K562 (cell line): ENCODE measurements around the gene DAZAP1. TPM values are rescaled to one million over a fixed set of nuclear protein-coding genes. Genes with fewer than 3 reads are reported as not detected.

Source experiments
- BRF2 ChIP-seq: IDR thresholded peaks from 3 replicates; pipeline ENCODE4 v1.6.1; 2011; ENCODE audit warnings: borderline replicate concordance, mild to moderate bottlenecking; ENCODE audit not compliant: insufficient read length, insufficient read depth
- CAMTA2 ChIP-seq: fragments of 250-450 bp; sonication (Bioruptor Pico); conservative IDR thresholded peaks from 2 replicates; pipeline ENCODE4 v1.5.1; 2022
- E2F3 ChIP-seq: fragments of 250-450 bp; sonication (Bioruptor Pico); IDR thresholded peaks from 2 replicates; pipeline ENCODE4 v1.4.0; 2020; ENCODE audit warnings: mild to moderate bottlenecking
- EZH2 ChIP-seq: IDR thresholded peaks from 2 replicates; pipeline ENCODE4 v1.6.1; 2012; ENCODE audit warnings: low read depth, mild to moderate bottlenecking, inconsistent platforms, low read length, borderline replicate concordance
- FOXM1 ChIP-seq, 2 experiments: fragments of 450-650 bp in 1 of 2; sonication (generic) in 1 of 2; formaldehyde crosslinking in 1 of 2; IDR thresholded peaks; 2 replicates each; pipeline versions ENCODE4 v1.6.1 to v1.9.0; 2017 to 2022; ENCODE audit warnings: low read depth in 2 of 2, mild to moderate bottlenecking in 2 of 2, missing genetic modification reagents in 1 of 2, moderate library complexity in 1 of 2
- HDAC3 ChIP-seq: fragments of 450-650 bp; IDR thresholded peaks from 2 replicates; pipeline ENCODE4 v1.6.1; 2018; ENCODE audit warnings: borderline replicate concordance, mild to moderate bottlenecking, moderate library complexity; ENCODE audit not compliant: partially characterized antibody
- PBX2 ChIP-seq, 2 experiments: IDR thresholded peaks in 1 of 2; conservative IDR thresholded peaks in 1 of 2; 2 replicates each; pipeline ENCODE4 v1.6.1; 2016; ENCODE audit warnings: low read depth in 2 of 2, mild to moderate bottlenecking in 1 of 2, missing compliant biosample characterization in 1 of 2, missing genetic modification characterization in 1 of 2, moderate library complexity in 1 of 2
- PHF20 ChIP-seq: fragments of 450-650 bp; IDR thresholded peaks from 2 replicates; pipeline ENCODE4 v1.6.1; 2018; ENCODE audit not compliant: partially characterized antibody
- PHF8 ChIP-seq: fragments of 200-600 bp; sonication (generic); IDR thresholded peaks from 2 replicates; pipeline ENCODE4 v1.6.1; 2012; ENCODE audit warnings: mixed run types, mild to moderate bottlenecking, inconsistent platforms, low read length, moderate library complexity, borderline replicate concordance
- PURB ChIP-seq: sonication (generic); formaldehyde crosslinking; IDR thresholded peaks from 2 replicates; pipeline ENCODE4 v1.9.0; 2021; ENCODE audit warnings: low read depth, mild to moderate bottlenecking, missing genetic modification reagents
- RAD51 ChIP-seq: fragments of 450-650 bp; IDR thresholded peaks from 2 replicates; pipeline ENCODE4 v1.7.1; 2016; ENCODE audit warnings: low read depth, mild to moderate bottlenecking, borderline replicate concordance
- SAP30 ChIP-seq: fragments of 200-600 bp; sonication (generic); IDR thresholded peaks from 2 replicates; pipeline ENCODE4 v1.6.1; 2012; ENCODE audit warnings: borderline replicate concordance, low read depth, mild to moderate bottlenecking, moderate library complexity, low read length, control low read depth, inconsistent platforms; ENCODE audit not compliant: insufficient read depth, poor library complexity, severe bottlenecking
- USF2 ChIP-seq: sonication (generic); formaldehyde crosslinking; IDR thresholded peaks from 2 replicates; pipeline ENCODE4 v1.5.0; 2020; ENCODE audit warnings: missing genetic modification reagents
- ZBTB43 ChIP-seq: sonication (generic); formaldehyde crosslinking; IDR thresholded peaks from 2 replicates; pipeline ENCODE4 v1.8.0; 2023; ENCODE audit warnings: mild to moderate bottlenecking, missing genetic modification reagents
- ZBTB7A ChIP-seq: IDR thresholded peaks from 2 replicates; pipeline ENCODE4 v1.6.1; 2011; ENCODE audit warnings: low read depth, mild to moderate bottlenecking, low read length, moderate library complexity, borderline replicate concordance; ENCODE audit not compliant: control insufficient read depth
- ZNF212 ChIP-seq: fragments of 450-650 bp; formaldehyde crosslinking; IDR thresholded peaks from 2 replicates; pipeline ENCODE4 v1.4.0; 2020; ENCODE audit warnings: mild to moderate bottlenecking
- ZNF347 ChIP-seq: fragments of 450-650 bp; formaldehyde crosslinking; IDR thresholded peaks from 2 replicates; pipeline ENCODE4 v1.4.0; 2020; ENCODE audit warnings: low read depth, mild to moderate bottlenecking, moderate library complexity
- ZSCAN32 ChIP-seq: fragments of 450-650 bp; formaldehyde crosslinking; IDR thresholded peaks from 2 replicates; pipeline ENCODE4 v1.4.0; 2020; ENCODE audit warnings: mild to moderate bottlenecking, moderate library complexity
- polyA plus RNA-seq, 8 experiments: library from polyadenylated mRNA; depleted of rRNA in 4 of 8; stranded (reverse) in 5 of 8; unstranded in 3 of 8; fragments of >200 nt; fragmentation: Nextera tagmentation in 2 of 8; fragmentation: Illumina TruSeq in 1 of 8; extraction: Ambion mirVana in 2 of 8; extraction: Trizol in 1 of 8; gene quantifications; 2 replicates each; pipeline versions ENCODE4 v1.2.1 to v1.2.3, GENCODE V29; 2011 to 2014; ENCODE audit warnings: inconsistent platforms in 1 of 8, missing spikeins in 1 of 8
- total RNA-seq, 7 experiments: library from RNA; depleted of rRNA in 6 of 7; stranded (reverse); fragments of >200 nt in 6 of 7; fragmentation: Illumina TruSeq in 2 of 7; extraction: Trizol in 2 of 7; gene quantifications; 2 replicates each; pipeline versions ENCODE4 v1.2.1 to v1.2.3, GENCODE V29; 2011 to 2021; ENCODE audit warnings: low replicate concordance in 1 of 7

DAZAP1 gene
- total and polyA plus RNA-seq, 9 of the 15 experiments (the other 6 are each of a cell fraction or from before 2014, with no cell fraction given) = 10.8 to 289 (median 142) TPM

- TF ChIP-seq CAMTA2 (no peak), FOXM1 (IDR thresholded peaks at IDR 0.05; ENCODE audit: low read depth) (no peak), FOXM1 (CRISPR knock-in tag; IDR thresholded peaks at IDR 0.05; ENCODE audit: low read depth) (no peak), EZH2 (no peak), USF2 (peak; percentile 65), BRF2 (no peak), HDAC3 (no peak), RAD51 (no peak), ZNF347 (no peak), PBX2 (CRISPR knock-in tag; IDR thresholded peaks at IDR 0.05; ENCODE audit: low read depth) (no peak), PBX2 (tag; conservative IDR thresholded peaks at IDR 0.05; ENCODE audit: low read depth) (no peak), PHF20 (peak; percentile 46), ZSCAN32 (CRISPR knock-in tag) (no peak), E2F3 (CRISPR knock-in tag) (no peak), ZNF212 (CRISPR knock-in tag) (no peak), PURB (CRISPR knock-in tag) (no peak), PHF8 (peak; percentile 72; the same call in 1 of the 2 replicates), ZBTB43 (CRISPR knock-in tag) (0 out of 2 replicates have a peak, but pooled peaks have one; percentile 71), ZBTB7A (peak; percentile 25; the same call in 1 of the 2 replicates), SAP30 (no peak)
These were observed 435 bp upstream of the DAZAP1 start (continued) for GRCh38 chr19:1406774-1407527.
